GM12878 (cell line): Measurements from ENCODE around the gene PINK1. TPM values are rescaled to one million over a fixed set of nuclear protein-coding genes. Genes with fewer than 3 reads are reported as not detected.

Experiments used
- ATAC-seq: fragments of 200-7000 bp; cut with Tn5 transposase; 3 replicates; pipeline ENCODE4 v1.9.1; 2020; ENCODE audit warnings: mild to moderate bottlenecking, moderate library complexity
- BruUV-seq: library from RNA; stranded (reverse); fragments of 400-500 nt; replicated peaks from 2 replicates; lab custom pipeline; 2021; lab: Mats Ljungman, UMichigan
- CTCF ChIA-PET: fragments of 300-600 bp; sonication (Branson Sonifier 250); formaldehyde crosslinking; extraction: SDS; loops from one replicate; lab custom pipeline; 2021; ENCODE audit warnings: inconsistent platforms; lab: Yijun Ruan, JAX
- POLR2A ChIA-PET: fragments of 350-600 bp; formaldehyde crosslinking; extraction: SDS; loops from one replicate; lab custom pipeline; 2021; ENCODE audit warnings: inconsistent platforms; lab: Charles Lee
- RAD21 ChIA-PET: fragments of 300-600 bp; sonication (Branson Sonifier 250); formaldehyde crosslinking; loops from one replicate; lab custom pipeline; 2023; ENCODE audit warnings: antibody characterized with exemption; ENCODE audit not compliant: unreplicated experiment; lab: Charles Lee
- SMC1A ChIA-PET: fragments of 300-600 bp; sonication (Branson Sonifier 250); formaldehyde crosslinking; loops from one replicate; lab custom pipeline; 2023; ENCODE audit not compliant: unreplicated experiment, uncharacterized antibody; lab: Charles Lee
- DNase-seq: peaks from one replicate; pipeline ENCODE4 v3.0.0-alpha.2; 2011; ENCODE audit warnings: low read depth, low spot score
- FAIRE-seq: peaks from 3 replicates; lab custom pipeline; 2011; peaks lifted over from hg19 to GRCh38; lab: Jason Lieb, UNC
- H2AFZ ChIP-seq: 2 replicates; pipeline ENCODE4 v1.6.0; 2011; ENCODE audit warnings: low read depth, low read length, control low read depth; ENCODE audit not compliant: control insufficient read depth
- H3K27ac ChIP-seq: 2 replicates; pipeline ENCODE4 v1.5.1; 2011; ENCODE audit warnings: control low read depth; ENCODE audit not compliant: control insufficient read depth, insufficient read depth
- H3K27me3 ChIP-seq, 2 experiments: replicated peaks in 1 of 2; 2 replicates each; pipeline versions ENCODE4 v1.6.0 to v1.6.1; 2011; ENCODE audit warnings: low read length in 1 of 2; ENCODE audit not compliant: control insufficient read depth in 2 of 2, insufficient read depth in 2 of 2
- H3K36me3 ChIP-seq, 2 experiments: 2 replicates each; pipeline ENCODE4 v1.5.1; 2011; ENCODE audit warnings: low read length in 1 of 2; ENCODE audit not compliant: control insufficient read depth in 2 of 2, insufficient read depth in 2 of 2
- H3K4me1 ChIP-seq: 2 replicates; pipeline ENCODE4 v1.6.1; 2011; ENCODE audit warnings: mild to moderate bottlenecking, low read length, moderate library complexity, mixed read lengths; ENCODE audit not compliant: control insufficient read depth, insufficient read depth
- H3K4me2 ChIP-seq: 2 replicates; pipeline ENCODE4 v1.6.0; 2011; ENCODE audit warnings: control low read depth; ENCODE audit not compliant: control insufficient read depth, insufficient read depth
- H3K4me3 ChIP-seq: fragments of 200-600 bp; sonication (generic); 2 replicates; pipeline ENCODE4 v1.5.1; 2016
- H3K79me2 ChIP-seq: 2 replicates; pipeline ENCODE4 v1.6.0; 2011; ENCODE audit warnings: low read length; ENCODE audit not compliant: control insufficient read depth, insufficient read depth
- H3K9ac ChIP-seq: 2 replicates; pipeline ENCODE4 v1.8.0; 2011; ENCODE audit warnings: low read length, control low read depth, mixed read lengths; ENCODE audit not compliant: control insufficient read depth, insufficient read depth
- H3K9me3 ChIP-seq: replicated peaks from 3 replicates; pipeline ENCODE4 v1.5.1; 2011; ENCODE audit warnings: mild to moderate bottlenecking, low read length; ENCODE audit not compliant: control insufficient read depth, insufficient read depth
- H4K20me1 ChIP-seq: 2 replicates; pipeline ENCODE4 v1.6.0; 2011; ENCODE audit not compliant: control insufficient read depth, insufficient read depth
- CREM ChIP-seq: IDR thresholded peaks from 2 replicates; pipeline ENCODE4 v1.6.1; 2014; ENCODE audit warnings: antibody characterized with exemption, low read depth
- EGR1 ChIP-seq, 2 experiments: IDR thresholded peaks; 1 replicate in 1 of 2; 2 replicates in 1 of 2; pipeline ENCODE4 v1.6.1; 2011 to 2012; ENCODE audit warnings: low read depth in 2 of 2, low read length in 2 of 2, borderline replicate concordance in 1 of 2, mild to moderate bottlenecking in 1 of 2, moderate library complexity in 1 of 2
- HCFC1 ChIP-seq: fragments of 150-350 bp; IDR thresholded peaks from 2 replicates; pipeline ENCODE4 v1.6.1; 2014; ENCODE audit warnings: low read length
- NFIC ChIP-seq: IDR thresholded peaks from 2 replicates; pipeline ENCODE4 v1.6.1; 2012; ENCODE audit warnings: low read depth, mild to moderate bottlenecking, inconsistent platforms, low read length, moderate library complexity
- NRF1 ChIP-seq: conservative IDR thresholded peaks from 2 replicates; pipeline ENCODE4 v1.6.1; 2011; ENCODE audit warnings: mild to moderate bottlenecking, low read depth, low read length, improper control_type of control experiment
- PAX5 ChIP-seq: IDR thresholded peaks from 2 replicates; pipeline ENCODE4 v1.6.1; 2011; ENCODE audit warnings: low read depth, low read length, borderline replicate concordance
- RCOR1 ChIP-seq: conservative IDR thresholded peaks from 2 replicates; pipeline ENCODE4 v1.6.1; 2012; ENCODE audit warnings: low read depth, low read length, improper control_type of control experiment
- TCF3 ChIP-seq: IDR thresholded peaks from 2 replicates; pipeline ENCODE4 v1.6.1; 2012; ENCODE audit warnings: low read depth, mild to moderate bottlenecking, low read length, borderline replicate concordance; ENCODE audit not compliant: insufficient read depth
- ZNF622 ChIP-seq: fragments of 450-650 bp; IDR thresholded peaks from 2 replicates; pipeline ENCODE4 v1.6.1; 2017; ENCODE audit warnings: mild to moderate bottlenecking, inconsistent platforms
- WGBS: methylation state at CpG from one replicate; pipeline ENCODE4 v1.1.6; 2016; ENCODE audit warnings: low lambda C conversion rate; ENCODE audit not compliant: insufficient replicate concordance, insufficient coverage; ENCODE audit errors: missing lambda C conversion rate; 5-methylcytosine and 5-hydroxymethylcytosine counted together
- in situ Hi-C: fragments of 300-500 bp; cut with MboI; formaldehyde crosslinking; loops from 9 replicates; pipeline ENCODE4 v1.14.3; 2018; ENCODE audit warnings: mixed read lengths
- intact Hi-C: fragments of 100-400 bp; cut with micrococcal nuclease; formaldehyde crosslinking; loops from one replicate; pipeline ENCODE4 v1.14.2; 2022; ENCODE audit not compliant: unreplicated experiment
- polyA plus RNA-seq, 11 experiments: library from polyadenylated mRNA; depleted of rRNA in 4 of 11; unstranded in 6 of 11; stranded (reverse) in 5 of 11; fragments of >200 nt; fragmentation: Nextera tagmentation in 4 of 11; fragmentation: Illumina TruSeq in 1 of 11; extraction: Ambion mirVana in 4 of 11; extraction: Trizol in 1 of 11; gene quantifications; 1 replicate in 1 of 11; 2 replicates in 10 of 11; pipeline versions ENCODE4 v1.2.1 to v1.2.3, GENCODE V29; 2011 to 2016; ENCODE audit warnings: inconsistent platforms in 2 of 11, missing spikeins in 2 of 11, low read depth in 1 of 11
- total RNA-seq, 4 experiments: library from RNA; depleted of rRNA in 3 of 4; stranded (reverse); fragments of >200 nt in 3 of 4; fragmentation: Illumina TruSeq in 1 of 4; extraction: Trizol in 1 of 4; gene quantifications; 2 replicates each; pipeline versions ENCODE4 v1.2.1 to v1.2.3, GENCODE V29; 2013 to 2021
- TF ChIP-seq, protein P1 (sequence below): fragments of 450-650 bp; IDR thresholded peaks from 2 replicates; pipeline ENCODE4 v1.6.1; 2016; ENCODE audit warnings: mild to moderate bottlenecking
- TF ChIP-seq, protein P2 (sequence below): IDR thresholded peaks from 2 replicates; pipeline ENCODE4 v1.6.1; 2011; ENCODE audit warnings: mild to moderate bottlenecking, low read depth, low read length, moderate library complexity; ENCODE audit not compliant: insufficient replicate concordance

The PINK1 gene
- total and polyA plus RNA-seq, 10 of the 15 experiments (the other 5 are each of a cell fraction or from before 2014, with no cell fraction given), result 0.42 to 4.4 (median 1.9) TPM; not detected in 1

DNA sequence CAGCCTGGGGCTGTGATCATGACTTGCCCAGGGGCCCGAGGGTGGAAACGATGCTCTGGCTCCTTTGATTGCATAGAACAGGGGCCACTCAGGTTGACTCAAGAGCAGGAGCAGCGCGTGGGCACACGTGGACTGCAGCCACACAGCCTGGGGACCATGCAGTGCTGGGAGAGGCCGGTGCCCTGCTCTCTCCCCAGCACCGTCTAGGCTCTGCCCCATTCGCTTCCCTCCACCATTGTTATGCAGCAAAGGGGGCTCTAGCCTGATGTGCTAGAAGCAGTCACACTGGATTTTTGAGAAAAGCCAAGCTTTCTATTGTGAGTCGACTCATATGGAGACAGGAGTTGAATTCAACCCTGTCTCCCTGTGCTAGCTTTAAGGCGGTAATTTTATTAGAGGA lies 8.7 kb downstream of the PINK1 start:
- WGBS, result 57% methylated on average over 10 of the region's 10 CpGs
- H3K79me2 ChIP-seq, result no peaks in the 10 kb centered on the region
- ChIA-PET POLR2A (interaction anchor here (1.6 kb wide), 1 partner anchor 8 kb away, joined by 3 read pairs; no protein-coding TSS in a partner anchor), SMC1A (interaction anchor here (1.2 kb wide), 1 partner anchor 19 kb away, joined by 4 read pairs; no protein-coding TSS in a partner anchor)
- no peak overlapping the region for H3K27ac ChIP-seq
- H3K4me1 ChIP-seq, result no peaks in the 10 kb centered on the region
- TF ChIP-seq PAX5, result no peak
- TF ChIP-seq NFIC, result no peak
- no peak for TF ChIP-seq EGR1 (IDR thresholded peaks at IDR 0.05; ENCODE audit: borderline replicate concordance in 1 of 2, low read depth in 2 of 2, low read length in 2 of 2)
- TF ChIP-seq NRF1, result no peak
- TF ChIP-seq RCOR1, result no peak
- TF ChIP-seq, protein P1, sequence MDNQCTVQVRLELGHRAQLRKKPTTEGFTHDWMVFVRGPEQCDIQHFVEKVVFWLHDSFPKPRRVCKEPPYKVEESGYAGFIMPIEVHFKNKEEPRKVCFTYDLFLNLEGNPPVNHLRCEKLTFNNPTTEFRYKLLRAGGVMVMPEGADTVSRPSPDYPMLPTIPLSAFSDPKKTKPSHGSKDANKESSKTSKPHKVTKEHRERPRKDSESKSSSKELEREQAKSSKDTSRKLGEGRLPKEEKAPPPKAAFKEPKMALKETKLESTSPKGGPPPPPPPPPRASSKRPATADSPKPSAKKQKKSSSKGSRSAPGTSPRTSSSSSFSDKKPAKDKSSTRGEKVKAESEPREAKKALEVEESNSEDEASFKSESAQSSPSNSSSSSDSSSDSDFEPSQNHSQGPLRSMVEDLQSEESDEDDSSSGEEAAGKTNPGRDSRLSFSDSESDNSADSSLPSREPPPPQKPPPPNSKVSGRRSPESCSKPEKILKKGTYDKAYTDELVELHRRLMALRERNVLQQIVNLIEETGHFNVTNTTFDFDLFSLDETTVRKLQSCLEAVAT, result no peak
- TF ChIP-seq ZNF622, result no peak
- TF ChIP-seq TCF3, result no peak
- TF ChIP-seq CREM, result no peak
- TF ChIP-seq, protein P2, sequence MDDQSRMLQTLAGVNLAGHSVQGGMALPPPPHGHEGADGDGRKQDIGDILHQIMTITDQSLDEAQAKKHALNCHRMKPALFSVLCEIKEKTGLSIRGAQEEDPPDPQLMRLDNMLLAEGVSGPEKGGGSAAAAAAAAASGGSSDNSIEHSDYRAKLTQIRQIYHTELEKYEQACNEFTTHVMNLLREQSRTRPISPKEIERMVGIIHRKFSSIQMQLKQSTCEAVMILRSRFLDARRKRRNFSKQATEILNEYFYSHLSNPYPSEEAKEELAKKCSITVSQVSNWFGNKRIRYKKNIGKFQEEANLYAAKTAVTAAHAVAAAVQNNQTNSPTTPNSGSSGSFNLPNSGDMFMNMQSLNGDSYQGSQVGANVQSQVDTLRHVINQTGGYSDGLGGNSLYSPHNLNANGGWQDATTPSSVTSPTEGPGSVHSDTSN, result no peak
- TF ChIP-seq HCFC1, result no peak
- TF ChIP-seq, all 136 proteins: peak for 0
- Histone ChIP-seq H4K20me1 (no peaks in the 10 kb centered on the region), H3K9ac (no peak overlapping the region), H3K9me3 (no peaks in the 10 kb centered on the region), H3K36me3 (no peaks in the 10 kb centered on the region), H3K27me3 (no peaks in the 10 kb centered on the region), H2AFZ (no peak overlapping the region), H3K4me2 (no peak overlapping the region), H3K4me3 (no peak overlapping the region)
- intact Hi-C loops, result no loop called here
- in situ Hi-C loops, result no loop called here
- BruUV-seq, result no TSS peak
- ChIA-PET RAD21 (interaction anchor here (1.3 to 2.2 kb wide), 2 partner anchors 119 to 148 kb away, joined by 3 to 4 read pairs; no protein-coding TSS in a partner anchor), CTCF (interaction anchor here (0.8 to 2.2 kb wide), 5 partner anchors 8 to 184 kb away, joined by 3 to 8 read pairs (median 6); no protein-coding TSS in a partner anchor)
- no peak for ATAC-seq
- DNase-seq, result no peak
- no peak for FAIRE-seq
